Measurements from ENCODE around the gene ZFYVE1. TPM values are rescaled to one million over a fixed set of nuclear protein-coding genes. Genes with fewer than 3 reads are reported as not detected.

ZFYVE1 gene
- total RNA-seq, 2 experiments from 2014 or later: 11.5 to 14.3 TPM

DNA sequence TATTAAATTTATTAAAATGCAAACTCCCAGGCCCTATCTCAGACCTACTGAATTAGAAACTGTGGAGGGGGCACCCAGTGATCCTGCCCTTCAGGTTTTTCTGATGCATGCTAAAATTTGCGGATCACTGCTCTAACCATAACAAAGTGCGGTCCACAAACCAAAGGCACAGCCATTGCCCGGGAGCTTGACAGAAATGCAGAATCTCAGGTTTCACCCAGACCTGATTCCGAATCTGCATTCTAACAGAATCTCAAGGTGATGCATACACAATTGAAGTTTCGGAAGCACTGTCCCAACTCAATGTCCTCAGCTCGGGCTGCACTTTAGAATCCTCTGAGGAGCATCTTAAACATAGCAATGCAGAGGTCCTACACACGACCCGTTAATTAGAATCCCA lies 46.0 kb downstream of the ZFYVE1 start:
- no TSS peak for BruUV-seq (replicated peaks)
- intact Hi-C loops (cut with micrococcal nuclease; ENCODE audit: unreplicated experiment): no loop called here
- Histone ChIP-seq H4K20me1 (ENCODE audit: insufficient read depth, low read length) (no peaks in the 10 kb centered on the region), H3K36me3 (ENCODE audit: insufficient read depth, low read length) (peaks cover 24% of the 10 kb centered on the region), H3K9me3 (ENCODE audit: low read length) (no peaks in the 10 kb centered on the region), H3K79me2 (ENCODE audit: insufficient read depth, low read depth, low read length) (no peaks in the 10 kb centered on the region), H3K9me2 (ENCODE audit: insufficient read depth, low read length) (no peaks in the 10 kb centered on the region), H3K4me3 (ENCODE audit: low read depth, low read length, poor library complexity, severe bottlenecking) (no peak overlapping the region), H3K4me2 (ENCODE audit: low read length) (no peak overlapping the region), H3K27ac (ENCODE audit: low read depth, low read length, poor library complexity, severe bottlenecking) (no peak overlapping the region), H2AFZ (ENCODE audit: low read length) (no peak overlapping the region), H3K4me1 (ENCODE audit: insufficient read depth, low read length, poor library complexity, severe bottlenecking) (no peaks in the 10 kb centered on the region)
- no peak for TF ChIP-seq EZH2phosphoT487 (IDR thresholded peaks at IDR 0.05; ENCODE audit: borderline replicate concordance, low read depth, low read length)
- TF ChIP-seq CTCF (conservative IDR thresholded peaks at IDR 0.05; ENCODE audit: low read length): no peak
- POLR2A ChIA-PET: no interaction called here
- DNase-seq (ENCODE audit: low spot score): no peak
- CTCF ChIA-PET (ENCODE audit: unreplicated experiment): no interaction called here

GRCh38 chr14:72978856-72979255 lies 48.0 kb downstream of the ZFYVE1 start:
- no peak for TF ChIP-seq EZH2phosphoT487 (IDR thresholded peaks at IDR 0.05; ENCODE audit: borderline replicate concordance, low read depth, low read length)
- no peak for TF ChIP-seq CTCF (conservative IDR thresholded peaks at IDR 0.05; ENCODE audit: low read length)
- Histone ChIP-seq H3K4me1 (ENCODE audit: insufficient read depth, low read length, poor library complexity, severe bottlenecking) (no peaks in the 10 kb centered on the region), H4K20me1 (ENCODE audit: insufficient read depth, low read length) (no peaks in the 10 kb centered on the region), H3K9me3 (ENCODE audit: low read length) (no peaks in the 10 kb centered on the region), H3K4me2 (ENCODE audit: low read length) (no peak overlapping the region), H2AFZ (ENCODE audit: low read length) (no peak overlapping the region), H3K36me3 (ENCODE audit: insufficient read depth, low read length) (peaks cover 18% of the 10 kb centered on the region), H3K4me3 (ENCODE audit: low read depth, low read length, poor library complexity, severe bottlenecking) (no peak overlapping the region), H3K9me2 (ENCODE audit: insufficient read depth, low read length) (no peaks in the 10 kb centered on the region), H3K27ac (ENCODE audit: low read depth, low read length, poor library complexity, severe bottlenecking) (no peak overlapping the region), H3K79me2 (ENCODE audit: insufficient read depth, low read depth, low read length) (no peaks in the 10 kb centered on the region)
- intact Hi-C loops (cut with micrococcal nuclease; ENCODE audit: unreplicated experiment): no loop called here
- ChIA-PET CTCF (ENCODE audit: unreplicated experiment) (no interaction called here), POLR2A (no interaction called here)
- DNase-seq (ENCODE audit: low spot score): no peak
- BruUV-seq (replicated peaks): no TSS peak

DNA sequence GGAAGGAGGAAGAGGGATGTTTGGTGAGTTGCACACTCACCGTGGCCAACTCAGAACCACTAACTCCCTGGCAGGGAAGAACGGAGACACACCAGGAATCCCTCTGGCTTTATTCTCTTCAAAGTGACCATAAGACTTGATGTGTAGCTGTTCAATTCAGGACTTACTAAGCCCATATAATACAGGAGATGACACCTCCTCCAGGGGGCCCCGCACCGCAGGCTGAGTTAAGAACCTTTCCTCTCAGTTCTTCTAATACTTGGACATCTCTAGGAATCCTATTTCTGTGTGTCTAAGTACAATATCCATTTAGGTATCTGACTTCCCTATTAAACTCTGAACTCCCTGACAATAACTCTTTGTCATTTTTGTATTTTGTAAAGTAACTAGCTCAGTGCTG lies 51.1 kb downstream of the ZFYVE1 start:
- H3K9me2 ChIP-seq (ENCODE audit: insufficient read depth, low read length): no peaks in the 10 kb centered on the region
- no peak for TF ChIP-seq EZH2phosphoT487 (IDR thresholded peaks at IDR 0.05; ENCODE audit: borderline replicate concordance, low read depth, low read length)
- peak; percentile 62 for TF ChIP-seq CTCF (conservative IDR thresholded peaks at IDR 0.05; ENCODE audit: low read length)
- CTCF ChIA-PET (ENCODE audit: unreplicated experiment): no interaction called here
- H3K36me3 ChIP-seq (ENCODE audit: insufficient read depth, low read length): peaks cover 21% of the 10 kb centered on the region
- peak; percentile 16 for DNase-seq (ENCODE audit: low spot score)
- no peak overlapping the region for H3K4me3 ChIP-seq (ENCODE audit: low read depth, low read length, poor library complexity, severe bottlenecking)
- no TSS peak for BruUV-seq (replicated peaks)
- H3K4me1 ChIP-seq (ENCODE audit: insufficient read depth, low read length, poor library complexity, severe bottlenecking): no peaks in the 10 kb centered on the region
- intact Hi-C loops (cut with micrococcal nuclease; ENCODE audit: unreplicated experiment): no loop called here
- POLR2A ChIA-PET: interaction anchor here (0.6 to 0.7 kb wide), 2 partner anchors 27 to 594 kb away, joined by 3 to 4 read pairs; no protein-coding TSS in a partner anchor
- no peaks in the 10 kb centered on the region for H4K20me1 ChIP-seq (ENCODE audit: insufficient read depth, low read length)
- H3K4me2 ChIP-seq (ENCODE audit: low read length): no peak overlapping the region
- no peaks in the 10 kb centered on the region for H3K9me3 ChIP-seq (ENCODE audit: low read length)
- H3K27ac ChIP-seq (ENCODE audit: low read depth, low read length, poor library complexity, severe bottlenecking): no peak overlapping the region
- H2AFZ ChIP-seq (ENCODE audit: low read length): no peak overlapping the region
- H3K79me2 ChIP-seq (ENCODE audit: insufficient read depth, low read depth, low read length): no peaks in the 10 kb centered on the region

Data from OCI-LY7 (cell line).